Measurements from ENCODE around the gene TAL1.

The TAL1 gene

DNA sequence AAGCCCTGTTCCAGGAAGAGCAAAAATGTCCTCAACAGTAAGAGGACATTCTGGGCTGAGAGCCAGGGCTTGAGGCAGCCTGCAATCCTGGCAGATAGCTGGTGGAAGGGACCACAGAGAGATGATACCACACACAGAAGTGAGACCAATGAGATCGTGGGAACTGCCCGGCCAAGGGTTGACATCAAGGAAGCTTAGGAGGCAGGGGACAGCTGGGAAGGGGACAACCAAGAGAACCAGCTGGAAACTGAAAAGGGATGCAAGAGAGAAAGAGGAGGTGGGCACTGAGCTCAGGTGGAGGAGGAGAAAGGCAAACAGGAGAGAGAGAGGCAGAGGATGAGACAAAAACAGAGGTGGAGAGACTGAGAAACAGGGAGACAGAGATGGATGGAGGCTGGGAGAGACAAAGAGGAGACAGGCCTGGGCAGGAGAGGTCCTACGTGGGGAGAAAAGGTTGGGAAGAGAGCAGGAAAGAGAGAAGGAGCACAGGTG lies 51.4 kb downstream of the TAL1 start:
- no peak for DNase-seq
- Histone ChIP-seq H3K36me3 (no peaks in the 10 kb centered on the region), H3K9me3 (no peaks in the 10 kb centered on the region), H3K27me3 (no peaks in the 10 kb centered on the region), H3K4me3 (ENCODE audit: low read depth, low read length) (no peak overlapping the region), H3K4me1 (no peaks in the 10 kb centered on the region)
- TF ChIP-seq CTCF (IDR thresholded peaks at IDR 0.05; ENCODE audit: low read depth, low read length), result no peak

DNA sequence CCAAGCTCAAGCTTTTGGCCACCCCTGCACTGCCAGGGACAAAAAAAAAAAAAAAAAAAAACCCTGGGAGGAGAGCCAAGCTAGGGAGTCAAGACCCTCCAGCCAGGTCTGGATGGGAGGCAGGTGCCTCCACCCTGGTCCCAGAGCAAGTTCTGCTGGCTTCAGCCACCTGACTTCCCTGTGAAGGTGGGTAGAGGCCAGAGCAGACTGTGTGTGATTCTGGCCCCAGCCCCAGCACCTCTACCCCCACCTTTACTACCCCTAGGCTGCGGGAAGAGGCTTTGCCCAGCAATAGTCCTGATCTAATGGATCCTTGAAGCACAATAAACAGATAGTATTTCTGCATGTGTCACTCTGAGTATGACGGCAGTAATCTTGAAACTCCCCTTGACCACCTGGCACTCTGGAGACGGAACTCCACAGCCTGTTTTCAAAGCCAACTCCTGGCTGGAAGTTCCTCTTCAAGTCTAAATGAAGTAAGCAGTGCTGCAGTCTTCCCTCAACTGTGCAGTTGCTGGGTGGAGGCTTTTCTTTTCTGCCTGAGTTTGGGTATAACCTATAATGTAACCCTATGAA lies 51.9 kb downstream of the TAL1 start:
- no peaks in the 10 kb centered on the region for H3K4me1 ChIP-seq
- H3K9me3 ChIP-seq, result no peaks in the 10 kb centered on the region
- no peak for TF ChIP-seq CTCF (IDR thresholded peaks at IDR 0.05; ENCODE audit: low read depth, low read length)
- no peaks in the 10 kb centered on the region for H3K36me3 ChIP-seq
- DNase-seq, result no peak
- H3K4me3 ChIP-seq (ENCODE audit: low read depth, low read length), result no peak overlapping the region
- H3K27me3 ChIP-seq, result no peaks in the 10 kb centered on the region

- H3K36me3 ChIP-seq, result no peaks in the 10 kb centered on the region
- H3K4me3 ChIP-seq (ENCODE audit: low read depth, low read length), result peak overlapping the region; percentile 49
- H3K27me3 ChIP-seq, result no peaks in the 10 kb centered on the region
- H3K4me1 ChIP-seq, result no peaks in the 10 kb centered on the region
- H3K9me3 ChIP-seq, result no peaks in the 10 kb centered on the region
- DNase-seq, result peak; percentile 85
- peak; percentile 77 for TF ChIP-seq CTCF (IDR thresholded peaks at IDR 0.05; ENCODE audit: low read depth, low read length)
Measured at GRCh38 chr1:47179017-47179987, 52.7 kb downstream of the TAL1 start.

- Histone ChIP-seq H3K9me3 (no peaks in the 10 kb centered on the region), H3K36me3 (no peaks in the 10 kb centered on the region), H3K4me3 (ENCODE audit: low read depth, low read length) (no peak overlapping the region), H3K4me1 (no peaks in the 10 kb centered on the region), H3K27me3 (no peaks in the 10 kb centered on the region)
- no peak for TF ChIP-seq CTCF (IDR thresholded peaks at IDR 0.05; ENCODE audit: low read depth, low read length)
- DNase-seq, result no peak
Measured at GRCh38 chr1:47178654-47179016, 53.4 kb downstream of the TAL1 start.

- TF ChIP-seq CTCF (IDR thresholded peaks at IDR 0.05; ENCODE audit: low read depth, low read length), result no peak
- Histone ChIP-seq H3K4me3 (ENCODE audit: low read depth, low read length) (no peak overlapping the region), H3K36me3 (no peaks in the 10 kb centered on the region), H3K9me3 (no peaks in the 10 kb centered on the region), H3K27me3 (no peaks in the 10 kb centered on the region), H3K4me1 (no peaks in the 10 kb centered on the region)
- DNase-seq, result no peak
Measured at GRCh38 chr1:47178020-47178419, 54.0 kb downstream of the TAL1 start.

Measured in BE2C (cell line).